Neural cell (in vitro differentiated cells): ENCODE results near the gene FGF4. TPM values are rescaled to one million over a fixed set of nuclear protein-coding genes. Genes with fewer than 3 reads are reported as not detected.

Experiments used
- H2AFZ ChIP-seq: fragments of 200-600, 300-800 bp; sonication (generic), shearing (Covaris generic); 2 replicates; pipeline ENCODE4 v1.6.0; 2014; ENCODE audit warnings: low read depth, mild to moderate bottlenecking, antibody characterized with exemption, low read length, moderate library complexity
- H3F3A ChIP-seq: fragments of 200-600 bp; shearing (Covaris generic); 2 replicates; pipeline ENCODE4 v1.6.1; 2016; ENCODE audit warnings: mild to moderate bottlenecking, moderate library complexity, mixed read lengths, antibody characterized with exemption, low read length; ENCODE audit not compliant: insufficient read depth, poor library complexity, severe bottlenecking
- H3K27ac ChIP-seq: fragments of 200-600, 300-800 bp; sonication (generic), shearing (Covaris generic); 2 replicates; pipeline ENCODE4 v1.5.1; 2014; ENCODE audit warnings: mild to moderate bottlenecking, low read length, moderate library complexity
- H3K27me3 ChIP-seq: fragments of 300-800, 200-600 bp; sonication (generic), shearing (Covaris generic); 2 replicates; pipeline ENCODE4 v1.6.0; 2014; ENCODE audit warnings: mild to moderate bottlenecking, low read depth, low read length, moderate library complexity; ENCODE audit not compliant: insufficient read depth
- H3K36me3 ChIP-seq: fragments of 300-800, 200-600 bp; sonication (generic), shearing (Covaris generic); 2 replicates; pipeline ENCODE4 v1.5.1; 2014; ENCODE audit warnings: mild to moderate bottlenecking, antibody characterized with exemption, low read length, moderate library complexity; ENCODE audit not compliant: insufficient read depth
- H3K4me2 ChIP-seq: fragments of 300-800, 200-600 bp; sonication (generic), shearing (Covaris generic); 2 replicates; pipeline ENCODE4 v1.6.0; 2014; ENCODE audit warnings: mild to moderate bottlenecking, low read length
- H3K4me3 ChIP-seq: fragments of 300-800, 200-600 bp; sonication (generic), shearing (Covaris generic); 2 replicates; pipeline ENCODE4 v1.5.1; 2014; ENCODE audit warnings: mild to moderate bottlenecking, low read length, moderate library complexity
- H3K79me2 ChIP-seq: fragments of 200-600 bp; shearing (Covaris generic); replicated peaks from 2 replicates; pipeline ENCODE4 v1.6.0; 2014; ENCODE audit warnings: mild to moderate bottlenecking, low read length, moderate library complexity; ENCODE audit not compliant: insufficient read depth
- H3K9ac ChIP-seq: fragments of 300-800, 200-600 bp; sonication (generic), shearing (Covaris generic); 2 replicates; pipeline ENCODE4 v1.6.1; 2016; ENCODE audit warnings: mild to moderate bottlenecking, low read length, mixed read lengths
- H3K9me2 ChIP-seq: fragments of 200-600 bp; shearing (Covaris generic); 2 replicates; pipeline ENCODE4 v1.6.1; 2016; ENCODE audit warnings: mild to moderate bottlenecking, low read length, mixed read lengths; ENCODE audit not compliant: insufficient read depth
- H3K9me3 ChIP-seq: fragments of 200-600, 300-800 bp; sonication (generic), shearing (Covaris generic); 2 replicates; pipeline ENCODE4 v1.6.1; 2016; ENCODE audit warnings: mild to moderate bottlenecking, mixed run types, low read length, moderate library complexity, mixed read lengths
- H4K20me1 ChIP-seq: fragments of 200-600 bp; shearing (Covaris generic); 2 replicates; pipeline ENCODE4 v1.6.1; 2016; ENCODE audit warnings: mild to moderate bottlenecking, mixed run types; ENCODE audit not compliant: insufficient read depth
- CTCF ChIP-seq: fragments of 450-650 bp; IDR thresholded peaks from 2 replicates; pipeline ENCODE4 v1.5.1; 2014; ENCODE audit warnings: antibody characterized with exemption, mild to moderate bottlenecking, moderate library complexity; ENCODE audit not compliant: poor library complexity, severe bottlenecking
- EP300 ChIP-seq: fragments of 450-650 bp; conservative IDR thresholded peaks from 2 replicates; pipeline ENCODE4 v1.6.1; 2014; ENCODE audit warnings: antibody characterized with exemption, mild to moderate bottlenecking, moderate library complexity; ENCODE audit not compliant: poor library complexity, severe bottlenecking
- MXI1 ChIP-seq: fragments of 450-650 bp; conservative IDR thresholded peaks from 2 replicates; pipeline ENCODE4 v1.6.1; 2014; ENCODE audit warnings: antibody characterized with exemption, mild to moderate bottlenecking; ENCODE audit not compliant: poor library complexity, severe bottlenecking
- POLR2AphosphoS5 ChIP-seq: IDR thresholded peaks from 2 replicates; pipeline ENCODE4 v1.6.1; 2012
- RAD21 ChIP-seq: fragments of 450-650 bp; conservative IDR thresholded peaks from 2 replicates; pipeline ENCODE4 v1.6.1; 2014; ENCODE audit warnings: antibody characterized with exemption, mild to moderate bottlenecking, moderate library complexity
- REST ChIP-seq: IDR thresholded peaks from 2 replicates; pipeline ENCODE4 v1.6.1; 2012; ENCODE audit warnings: borderline replicate concordance
- SMC3 ChIP-seq: fragments of 450-650 bp; conservative IDR thresholded peaks from 2 replicates; pipeline ENCODE4 v1.6.1; 2014; ENCODE audit warnings: antibody characterized with exemption, mild to moderate bottlenecking, moderate library complexity; ENCODE audit not compliant: poor library complexity
- TAF1 ChIP-seq: IDR thresholded peaks from 2 replicates; pipeline ENCODE4 v1.6.1; 2012; ENCODE audit warnings: low read depth
- polyA plus RNA-seq: library from polyadenylated mRNA; depleted of rRNA; stranded (reverse); fragments of >200 nt; gene quantifications from 2 replicates; pipeline ENCODE4 v1.2.3, GENCODE V29; 2014

FGF4 gene
- polyA plus RNA-seq, 1 donor from 2014 or later = not detected

GRCh38 chr11:69791276-69792180 lies 16.4 kb upstream of the FGF4 start:
- Histone ChIP-seq H3K4me2 (no peak overlapping the region), H3K9me2 (no peaks in the 10 kb centered on the region), H3K4me3 (no peak overlapping the region), H3F3A (no peaks in the 10 kb centered on the region), H3K27me3 (no peaks in the 10 kb centered on the region), H3K36me3 (no peaks in the 10 kb centered on the region), H4K20me1 (no peaks in the 10 kb centered on the region), H3K27ac (no peak overlapping the region), H3K9ac (no peak overlapping the region), H2AFZ (no peak overlapping the region), H3K79me2 (no peaks in the 10 kb centered on the region), H3K9me3 (no peaks in the 10 kb centered on the region)
- no peak for TF ChIP-seq REST
- TF ChIP-seq TAF1 = no peak
- TF ChIP-seq RAD21 = no peak
- no peak for TF ChIP-seq EP300
- TF ChIP-seq SMC3 = no peak
- no peak for TF ChIP-seq MXI1

- H3K27ac ChIP-seq = no peak overlapping the region
- H3K9me3 ChIP-seq = no peaks in the 10 kb centered on the region
- no peaks in the 10 kb centered on the region for H3K36me3 ChIP-seq
- no peak overlapping the region for H2AFZ ChIP-seq
- H3F3A ChIP-seq = no peaks in the 10 kb centered on the region
- no peak overlapping the region for H3K9ac ChIP-seq
- no peak overlapping the region for H3K4me3 ChIP-seq
- H3K4me2 ChIP-seq = no peak overlapping the region
- no peaks in the 10 kb centered on the region for H3K27me3 ChIP-seq
- H4K20me1 ChIP-seq = no peaks in the 10 kb centered on the region
- TF ChIP-seq SMC3 (no peak), EP300 (no peak), RAD21 (no peak), MXI1 (no peak), POLR2AphosphoS5 (no peak), CTCF (no peak), TAF1 (no peak), REST (no peak)
- no peaks in the 10 kb centered on the region for H3K79me2 ChIP-seq
- H3K9me2 ChIP-seq = no peaks in the 10 kb centered on the region
Observed at GRCh38 chr11:69788956-69789355, 13.8 kb upstream of the FGF4 start.
